C1 segment of cervical spinal cord (tissue), 14 donors: ENCODE data around the gene CNTD1.
"Not testable (repeated sequence)": the region's sequence is repeated elsewhere in the genome, so short reads cannot be mapped to it uniquely, and the experiment has no call there.

ENCODE experiments used
- DNase-seq, 14 donors: peaks; one replicate each; lab custom pipeline; 2025; lab: John Stamatoyannopoulos, UW

CNTD1 gene, protein sequence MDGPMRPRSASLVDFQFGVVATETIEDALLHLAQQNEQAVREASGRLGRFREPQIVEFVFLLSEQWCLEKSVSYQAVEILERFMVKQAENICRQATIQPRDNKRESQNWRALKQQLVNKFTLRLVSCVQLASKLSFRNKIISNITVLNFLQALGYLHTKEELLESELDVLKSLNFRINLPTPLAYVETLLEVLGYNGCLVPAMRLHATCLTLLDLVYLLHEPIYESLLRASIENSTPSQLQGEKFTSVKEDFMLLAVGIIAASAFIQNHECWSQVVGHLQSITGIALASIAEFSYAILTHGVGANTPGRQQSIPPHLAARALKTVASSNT

DNA sequence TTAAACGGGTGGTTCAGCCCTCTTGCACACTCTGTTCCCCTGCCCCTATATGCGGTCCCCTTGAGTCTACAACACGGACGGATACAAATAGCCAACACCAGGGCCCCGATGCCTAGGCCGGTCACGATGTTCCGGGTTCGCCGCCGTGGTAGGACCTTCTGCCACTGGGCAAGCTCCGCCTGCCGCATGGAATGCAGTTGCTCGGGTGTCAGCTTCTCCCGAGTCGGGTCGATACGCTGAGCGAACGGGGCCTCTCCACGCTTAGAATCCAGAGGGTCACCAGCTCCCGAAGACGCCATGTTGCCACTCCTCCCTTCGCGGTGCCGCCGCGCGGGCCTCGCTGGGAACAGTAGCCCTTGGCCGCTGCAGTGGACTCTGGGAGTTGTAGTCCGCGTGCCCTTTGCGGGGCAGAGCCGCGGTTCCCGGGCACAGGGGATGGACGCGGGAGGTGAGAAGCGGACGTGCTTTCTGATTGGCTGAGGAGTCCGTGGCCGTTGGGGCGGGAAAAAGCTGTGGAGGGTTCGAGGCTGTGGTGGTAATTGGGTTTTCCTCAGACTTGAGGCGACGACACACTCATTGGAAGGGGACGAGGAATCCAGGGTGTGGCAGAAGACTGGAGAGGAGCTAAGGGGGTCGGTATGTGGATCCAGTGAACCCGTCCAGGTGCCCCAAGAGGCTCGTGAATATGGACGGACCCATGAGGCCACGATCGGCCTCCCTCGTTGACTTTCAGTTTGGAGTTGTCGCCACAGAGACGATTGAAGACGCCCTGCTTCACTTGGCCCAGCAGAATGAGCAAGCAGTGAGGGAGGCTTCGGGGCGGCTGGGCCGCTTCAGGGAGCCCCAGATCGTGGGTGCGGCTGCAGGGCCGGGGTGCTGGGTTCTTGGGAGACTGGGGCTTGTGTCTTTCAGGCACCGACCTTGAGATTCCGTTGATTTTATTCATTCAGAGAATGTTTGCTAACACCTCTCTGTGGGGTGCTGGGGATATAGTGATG lies at the start of gene CNTD1, which contains the start of gene COA3:
CNTD1 (plus strand) TSS at position 479 of the 998 bp plus-strand sequence; CDS start at position 686, 207 bp downstream.
COA3 (minus strand) TSS at position 322 of the 998 bp plus-strand sequence; CDS start at position 299, 23 bp downstream.
- peak; percentile 35 to 84 (median 61) for DNase-seq

DNA sequence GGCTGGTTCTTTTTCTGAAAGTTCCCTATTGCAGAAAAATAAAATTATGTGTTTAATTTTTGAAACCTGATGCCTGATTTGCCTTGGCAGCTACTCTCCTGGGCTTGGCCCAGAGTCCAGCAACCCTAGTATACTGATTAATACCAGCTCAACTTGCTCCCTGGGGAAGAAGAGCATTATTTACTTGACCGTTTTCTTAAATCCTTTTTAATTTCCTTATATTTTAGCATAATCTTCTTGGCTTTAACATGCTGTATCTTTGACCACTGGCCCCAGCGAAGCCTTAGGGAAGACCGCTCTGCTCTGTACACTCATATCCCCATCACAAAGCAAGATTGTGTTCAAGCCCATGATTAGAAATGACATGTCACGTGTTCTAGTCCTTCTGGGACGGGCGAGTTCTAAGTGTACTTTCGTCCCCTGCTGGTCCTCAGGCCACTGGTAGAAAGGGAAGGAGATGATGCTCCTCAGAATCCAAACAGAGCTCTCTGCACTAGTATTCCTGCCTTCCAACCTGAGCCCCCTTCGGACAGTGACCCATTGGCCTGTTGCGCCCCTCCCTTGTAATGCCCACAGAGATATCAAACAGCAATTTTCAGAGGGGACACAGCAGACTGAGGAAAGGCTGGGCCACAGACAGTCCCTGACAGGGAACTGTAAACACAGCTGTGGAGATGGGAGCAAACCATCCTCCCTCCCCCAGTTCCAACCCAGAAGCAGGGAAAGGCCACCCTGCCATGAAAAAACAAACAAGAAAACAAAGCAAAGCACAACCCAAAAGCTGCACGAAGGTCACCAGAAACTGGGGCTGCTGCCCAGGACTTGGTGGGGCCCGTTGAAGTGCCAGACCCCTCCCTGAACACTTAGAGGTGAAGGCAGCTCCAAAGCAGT lies 49.5 kb upstream of the CNTD1 start:
- DNase-seq = peak in 2 of 14 donors; percentile 21 to 41

DNA sequence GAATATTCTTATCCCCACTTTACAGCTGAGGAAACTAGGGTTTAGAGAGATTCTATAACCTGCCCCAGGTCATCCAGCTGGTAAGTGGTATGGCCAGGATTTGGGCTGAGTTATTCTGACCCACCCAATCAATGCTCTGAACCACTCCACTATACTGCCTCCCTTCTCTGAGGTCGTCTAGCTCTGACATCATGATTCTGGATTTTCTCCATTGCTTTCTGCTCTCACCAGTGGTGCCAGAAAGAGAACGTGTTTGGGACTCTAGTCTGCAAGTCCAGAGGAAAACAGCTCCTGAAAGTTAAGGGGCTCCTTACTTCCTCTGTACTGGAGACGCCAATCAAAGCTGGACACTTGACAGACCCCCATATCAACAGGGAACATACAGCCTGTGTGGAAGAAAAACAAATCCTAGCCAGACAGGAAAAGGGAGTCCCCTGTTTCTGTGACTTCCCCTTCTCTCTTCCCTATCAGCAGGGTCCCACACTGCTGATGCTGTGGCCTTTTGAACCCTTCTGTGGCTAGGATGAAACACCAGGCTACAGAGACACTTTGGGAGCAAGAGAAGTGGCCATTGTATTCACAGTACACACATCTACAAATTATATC lies 47.8 kb upstream of the CNTD1 start:
- no peak for DNase-seq

DNA sequence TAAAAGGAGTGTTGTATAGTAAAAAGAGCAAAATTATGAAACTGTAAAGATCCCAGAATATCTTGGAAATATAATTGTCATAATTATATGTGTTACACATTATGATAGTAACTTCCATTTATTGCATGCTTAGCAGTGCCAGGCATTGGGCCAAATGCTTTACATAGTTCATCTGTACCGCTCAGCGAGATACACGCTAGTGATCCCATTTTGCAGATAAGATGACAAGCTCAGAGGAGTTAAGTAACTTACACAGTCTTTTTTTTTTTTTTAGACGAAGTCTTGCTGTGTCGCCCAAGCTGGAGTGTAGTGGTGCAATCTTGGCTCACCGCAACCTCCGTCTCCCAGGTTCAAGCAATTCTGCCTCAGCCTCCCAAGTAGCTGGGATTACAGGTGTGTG lies 47.0 kb upstream of the CNTD1 start:
- no peak for DNase-seq

DNA sequence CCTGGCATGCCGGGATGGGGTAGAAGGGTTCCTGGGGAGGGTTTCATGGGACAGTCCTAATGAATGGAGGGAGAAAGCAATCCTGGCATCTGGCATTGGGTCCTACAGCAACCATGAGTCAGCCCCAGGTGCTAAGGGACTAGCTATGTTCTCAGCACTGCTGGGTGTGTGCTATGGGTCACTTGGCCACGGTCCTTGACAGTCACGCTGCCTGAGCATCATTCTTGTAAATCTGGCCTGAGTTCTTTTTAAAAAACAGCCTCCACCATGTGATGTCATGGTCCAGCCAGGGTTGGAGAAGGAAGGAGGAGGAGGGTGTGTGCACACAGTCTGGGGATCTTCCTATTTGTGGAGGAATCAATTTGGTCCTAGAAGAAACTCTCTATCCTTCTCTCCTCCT lies 43.9 kb upstream of the CNTD1 start:
- DNase-seq = no peak

DNA sequence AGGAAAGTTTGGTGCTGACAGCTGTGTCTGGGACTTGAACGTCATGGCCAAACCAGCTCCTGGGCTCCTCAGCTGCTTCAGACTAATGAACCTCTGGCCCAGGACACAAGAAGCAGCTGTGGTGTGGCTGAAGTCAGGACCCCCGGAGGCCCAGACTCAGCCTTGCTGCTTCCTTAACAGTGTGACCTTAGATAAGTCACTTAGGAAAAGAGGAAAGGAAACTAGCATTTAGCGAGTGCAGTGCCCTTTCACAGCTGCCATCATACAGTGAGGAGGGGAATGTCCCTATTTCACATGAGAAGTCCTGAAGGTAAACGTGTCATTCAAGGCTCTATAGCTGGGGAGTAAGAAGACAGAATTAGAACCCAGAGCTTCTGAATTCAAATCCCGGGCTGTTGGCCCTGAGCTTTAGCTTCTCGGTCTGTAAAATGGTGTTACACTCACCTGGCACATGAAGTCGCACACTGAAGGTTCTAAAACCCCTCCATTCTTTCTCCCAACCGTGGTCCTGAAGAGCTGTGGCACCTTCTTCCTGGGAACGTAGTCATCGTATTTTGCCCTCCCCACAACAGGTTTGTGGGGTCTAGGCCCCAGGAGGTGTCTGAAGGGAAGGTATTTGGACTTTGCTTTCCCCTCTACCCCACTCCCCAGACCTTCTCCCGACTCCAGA lies 38.5 kb upstream of the CNTD1 start:
- DNase-seq = no peak

DNA sequence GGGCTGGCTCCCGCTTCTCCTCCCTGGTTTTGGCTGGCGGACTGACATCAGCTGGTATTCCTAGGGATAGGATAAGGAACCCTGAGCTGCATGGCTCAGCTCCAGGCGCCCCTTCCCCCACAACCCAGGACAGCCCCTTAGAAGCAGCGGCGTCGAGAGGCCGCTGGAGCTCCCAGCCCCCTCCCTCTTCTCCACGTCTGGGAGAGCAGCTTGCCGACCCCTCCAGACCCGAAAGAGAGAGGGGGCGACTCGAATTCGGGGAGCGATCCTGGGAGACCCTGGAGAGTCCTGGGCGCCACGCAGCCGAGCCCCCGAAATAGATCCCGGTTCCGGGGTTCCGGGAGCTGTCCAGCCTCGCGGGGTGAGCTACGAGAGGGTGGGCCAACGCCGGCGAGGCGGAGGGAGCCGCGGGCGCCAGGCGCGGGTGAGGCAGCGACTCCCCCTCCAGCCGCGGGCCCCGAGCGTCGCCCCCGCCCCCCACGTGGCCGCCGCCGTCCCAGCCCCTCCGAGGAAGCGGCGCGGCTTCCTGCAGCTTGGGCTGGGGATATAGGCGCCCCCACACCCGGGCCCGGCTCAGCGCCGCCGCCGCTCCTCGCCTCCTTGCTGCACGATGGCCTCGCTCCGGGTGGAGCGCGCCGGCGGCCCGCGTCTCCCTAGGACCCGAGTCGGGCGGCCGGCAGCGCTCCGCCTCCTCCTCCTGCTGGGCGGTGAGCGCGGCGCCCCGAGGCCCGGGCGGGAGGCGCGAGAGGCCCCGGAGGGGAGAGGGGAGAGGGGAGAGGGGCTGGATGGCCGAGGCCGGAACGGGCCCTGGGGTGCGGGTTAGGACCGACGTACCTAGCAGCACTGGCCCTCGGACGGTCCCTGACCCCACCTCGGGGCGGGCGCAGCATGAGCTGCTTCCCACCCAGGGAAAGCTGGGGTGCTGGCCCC lies 37.7 kb upstream of the CNTD1 start, which contains the start of gene RAMP2:
RAMP2 (plus strand) TSS at position 576 of the 930 bp plus-strand sequence; CDS start at position 611, 35 bp downstream.
- peak in 1 of 14 donors; percentile 32 for DNase-seq

DNA sequence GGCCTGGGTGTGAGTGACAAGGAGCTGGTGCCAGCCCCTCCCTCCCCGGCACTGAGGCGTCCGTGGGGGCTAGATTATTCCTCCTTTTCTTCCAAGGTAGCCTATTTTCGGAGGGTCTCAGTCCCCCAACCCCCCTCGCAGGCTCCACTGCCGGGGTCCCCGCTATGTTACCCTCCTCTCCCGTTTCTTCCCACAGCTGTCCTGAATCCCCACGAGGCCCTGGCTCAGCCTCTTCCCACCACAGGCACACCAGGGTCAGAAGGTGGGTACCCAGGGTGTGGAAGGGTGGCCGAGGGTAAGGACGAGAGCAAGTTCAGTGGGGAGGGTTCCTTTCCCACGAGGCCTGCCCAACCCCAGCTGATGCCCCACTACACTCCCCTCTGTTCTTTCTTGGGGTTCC lies 37.0 kb upstream of the CNTD1 start:
- no peak for DNase-seq

DNA sequence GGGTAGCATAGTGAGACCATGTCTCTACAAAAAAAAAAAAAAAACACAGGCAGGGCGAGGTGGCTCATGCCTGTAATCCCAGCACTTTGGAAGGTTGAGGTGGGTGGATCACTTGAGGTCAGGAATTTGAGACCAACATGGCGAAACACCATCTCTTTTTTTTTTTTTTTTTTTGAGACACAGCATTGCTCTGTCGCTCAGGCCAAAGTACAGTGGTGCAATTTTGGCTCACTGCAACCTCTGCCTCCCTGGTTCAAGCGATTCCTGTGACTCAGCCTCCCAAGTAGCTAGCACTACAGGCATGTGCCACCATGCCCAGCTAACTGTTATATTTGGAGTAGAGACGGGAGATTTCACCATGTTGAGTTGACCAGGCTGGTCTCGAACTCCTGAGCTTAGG lies 32.5 kb upstream of the CNTD1 start:
- DNase-seq = no peak

DNA sequence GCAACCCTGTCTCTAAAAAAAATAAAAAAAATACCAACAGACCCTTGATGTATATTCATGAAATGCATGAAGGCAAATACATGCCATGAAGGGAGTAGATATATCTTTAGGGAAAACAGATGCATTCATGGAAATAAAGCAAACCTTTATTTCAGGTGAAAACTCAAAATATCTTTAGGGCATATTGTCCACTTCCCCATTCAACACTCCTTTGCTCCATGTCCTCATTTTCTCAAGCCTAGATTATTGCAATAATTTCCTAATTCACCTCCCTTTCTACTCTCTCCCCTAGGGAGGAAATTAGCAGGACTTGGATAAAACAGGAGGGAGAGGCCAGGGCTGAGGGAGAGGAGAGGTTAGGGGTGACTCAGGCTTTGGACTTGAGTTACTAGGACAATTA lies 31.1 kb upstream of the CNTD1 start:
- no peak for DNase-seq

DNA sequence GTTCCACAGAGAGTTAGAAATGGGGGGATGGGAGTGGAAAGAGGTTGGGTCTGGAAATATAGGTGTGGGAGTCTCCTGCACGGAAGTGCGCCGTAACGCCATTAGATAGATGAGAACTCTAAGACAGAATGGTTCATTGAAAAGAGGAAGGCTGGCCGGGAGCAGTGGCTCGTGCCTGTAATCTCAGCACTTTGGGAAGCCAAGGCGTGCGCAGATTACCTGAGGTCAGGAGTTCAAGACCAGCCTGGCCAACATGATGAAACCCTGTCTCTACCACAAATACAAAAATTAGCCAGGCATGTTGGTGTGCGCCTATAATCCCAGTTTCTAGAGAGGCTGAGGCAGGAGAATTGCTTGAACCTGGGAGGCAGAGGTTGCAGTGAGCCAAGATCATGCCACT lies 30.7 kb upstream of the CNTD1 start:
- DNase-seq = not testable (repeated sequence)

DNA sequence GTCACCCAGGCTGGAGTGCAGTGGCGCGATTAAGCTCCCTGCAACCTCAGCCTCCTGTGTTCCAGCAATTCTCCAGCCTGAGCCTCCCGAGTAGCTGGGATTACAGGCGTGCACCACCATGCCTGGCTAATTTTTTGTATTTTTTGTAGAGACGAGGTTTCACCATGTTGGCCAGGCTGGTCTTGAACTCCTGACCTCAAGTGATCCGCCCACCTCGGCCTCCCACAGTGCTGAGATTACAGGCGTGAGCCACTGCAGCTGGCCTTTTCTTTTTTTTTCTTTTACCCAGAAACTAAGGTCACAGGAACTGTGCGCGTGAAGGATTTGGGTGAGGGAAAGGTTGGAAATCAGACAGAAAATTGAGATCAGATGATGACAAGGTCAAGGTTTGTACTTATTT lies 28.7 kb upstream of the CNTD1 start:
- not testable (repeated sequence) for DNase-seq

DNA sequence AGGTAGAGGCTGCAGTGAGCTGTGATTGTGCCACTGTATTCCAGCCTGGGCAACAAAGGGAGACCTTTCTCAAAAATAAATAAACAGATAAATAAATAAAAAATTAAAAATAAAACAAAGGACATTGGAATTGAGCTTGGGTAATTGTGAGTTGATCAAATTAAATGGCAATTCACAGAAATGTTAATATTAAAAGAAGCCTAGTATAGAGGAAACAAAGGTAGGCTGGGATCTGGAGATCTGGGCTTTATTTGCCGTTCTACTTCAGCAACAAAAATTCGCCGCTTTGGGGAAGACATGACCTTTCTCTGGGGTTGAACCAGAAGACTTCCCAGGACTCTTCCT lies 25.7 kb upstream of the CNTD1 start:
- DNase-seq = no peak

DNA sequence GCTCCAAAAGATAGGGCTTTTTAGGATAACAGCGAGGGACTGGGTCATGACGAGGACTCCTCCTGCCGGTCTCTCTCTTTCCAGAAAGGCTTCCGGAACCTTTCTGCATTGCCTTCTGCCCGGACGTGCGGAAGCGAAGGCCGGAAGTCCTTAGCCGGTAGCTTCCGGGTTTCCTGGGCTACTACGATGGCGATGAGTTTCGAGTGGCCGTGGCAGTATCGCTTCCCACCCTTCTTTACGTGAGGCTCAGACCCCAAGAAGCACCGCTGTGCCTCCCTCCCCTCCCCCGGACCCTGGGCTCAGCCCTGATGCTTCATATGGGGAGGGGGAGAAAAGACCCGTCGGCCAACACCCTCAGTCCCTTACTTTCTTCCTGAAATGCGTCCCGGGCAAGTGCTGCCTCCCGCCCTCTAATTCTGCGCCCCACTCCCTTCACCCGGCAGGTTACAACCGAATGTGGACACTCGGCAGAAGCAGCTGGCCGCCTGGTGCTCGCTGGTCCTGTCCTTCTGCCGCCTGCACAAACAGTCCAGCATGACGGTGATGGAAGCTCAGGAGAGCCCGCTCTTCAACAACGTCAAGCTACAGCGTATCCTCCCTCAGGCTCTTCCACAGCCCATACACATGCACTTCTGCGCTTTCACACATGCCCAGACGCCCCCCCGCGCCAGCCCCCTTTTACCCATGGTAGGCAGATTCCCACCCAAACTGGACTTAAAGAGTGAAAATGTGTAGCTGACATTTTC lies 25.2 kb upstream of the CNTD1 start, which contains the start of gene VPS25:
VPS25 (plus strand) TSS at position 160 of the 746 bp plus-strand sequence; CDS start at position 187, 27 bp downstream.
- DNase-seq = peak in 13 of 14 donors; percentile 26 to 79 (median 73)

DNA sequence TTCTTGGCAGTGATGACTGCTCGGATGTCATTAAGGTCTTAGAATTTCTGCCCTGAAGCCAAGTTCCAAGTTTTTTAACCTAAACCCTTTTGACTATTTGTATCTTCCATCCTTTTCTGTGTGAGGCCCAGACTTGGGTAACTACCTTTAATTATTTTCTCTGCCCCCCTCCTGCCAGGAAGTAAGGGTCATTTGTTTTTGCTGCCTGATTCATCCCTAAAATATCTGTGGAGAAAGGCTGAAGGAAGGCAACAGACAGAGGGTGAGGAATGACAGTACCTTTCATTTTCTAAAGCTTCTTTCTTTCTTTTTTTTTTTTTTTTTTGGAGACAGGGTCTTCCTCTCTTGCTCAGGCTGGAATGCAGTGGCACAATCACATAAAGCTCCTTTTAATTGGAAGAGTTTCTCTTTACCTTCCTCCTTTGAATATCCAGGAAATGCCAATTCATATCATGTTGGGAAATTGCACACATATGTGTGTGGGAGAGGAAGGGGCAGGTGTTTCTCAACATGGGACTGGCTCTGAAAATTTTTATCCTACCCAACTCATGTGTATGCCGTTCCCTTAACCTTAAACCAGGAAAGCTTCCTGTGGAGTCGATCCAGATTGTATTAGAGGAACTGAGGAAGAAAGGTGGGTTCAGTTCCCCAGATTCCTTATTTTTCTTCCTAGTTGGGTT lies 24.5 kb upstream of the CNTD1 start:
- DNase-seq = no peak

DNA sequence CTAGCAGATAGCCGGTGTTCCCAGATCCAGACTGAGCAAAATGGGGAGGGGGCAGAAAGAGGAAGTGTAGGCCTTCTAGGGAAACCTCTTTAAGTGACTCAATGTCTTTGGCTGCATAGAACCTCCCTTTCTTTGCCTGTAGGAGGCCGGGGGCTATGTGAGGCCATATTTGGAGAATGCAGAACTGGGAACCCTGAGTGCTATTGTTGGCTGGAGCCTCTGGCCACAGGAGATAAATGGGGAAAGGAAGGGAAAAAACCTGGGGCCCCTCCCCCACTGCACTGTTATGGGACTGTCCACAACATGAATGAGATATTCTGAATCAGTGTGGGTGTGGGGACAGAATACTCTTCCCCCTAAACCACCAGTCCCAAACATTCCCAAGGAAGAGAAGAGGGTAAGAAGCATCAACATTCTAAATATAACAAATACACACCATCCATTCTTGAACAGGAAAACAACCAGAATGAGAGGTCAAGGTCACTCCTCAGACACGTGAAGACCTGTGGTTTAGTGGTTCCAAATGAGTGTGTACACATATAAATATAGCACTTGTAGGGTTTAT lies 23.0 kb upstream of the CNTD1 start:
- DNase-seq = no peak

DNA sequence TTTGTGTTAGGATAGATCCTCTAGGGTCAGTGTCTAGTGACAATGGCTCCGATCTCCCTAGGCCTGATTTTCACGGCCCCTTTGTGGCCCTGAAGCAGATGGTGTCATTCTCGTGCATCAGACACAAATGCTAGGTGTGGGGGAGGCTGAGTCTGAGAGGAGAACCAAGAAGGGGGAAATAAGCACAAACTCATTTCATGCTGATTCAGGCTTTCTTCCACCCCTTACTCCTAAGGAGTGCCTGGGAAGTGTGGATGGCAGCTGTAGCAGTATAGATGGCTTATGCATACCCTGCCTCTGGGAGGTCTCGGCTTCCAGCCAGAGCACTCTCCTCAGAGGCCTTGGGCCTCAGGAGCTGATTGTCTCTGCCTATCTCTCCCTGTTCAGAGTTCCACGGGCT lies 20.1 kb upstream of the CNTD1 start:
- DNase-seq = no peak
